Parathyroid adenoma (tissue), 2 donors: ENCODE results near the gene CCDC102A.
A peak's percentile ranks its signal among the peaks of the same experiment; 100 is the strongest.

Experiments
- H2AFZ ChIP-seq: fragments of 300-600 bp; sonication (generic); one replicate; pipeline ENCODE4 v1.7.0; 2017; ENCODE audit warnings: antibody characterized with exemption, mild to moderate bottlenecking
- H3K27ac ChIP-seq: fragments of 300-600 bp; sonication (generic); one replicate; pipeline ENCODE4 v1.7.0; 2017
- H3K27me3 ChIP-seq: fragments of 300-600 bp; sonication (generic); one replicate; pipeline ENCODE4 v1.7.0; 2017; ENCODE audit warnings: low read length; ENCODE audit not compliant: control insufficient read depth, insufficient read depth
- H3K36me3 ChIP-seq: fragments of 300-600 bp; sonication (generic); one replicate; pipeline ENCODE4 v1.7.0; 2017; ENCODE audit warnings: low read length; ENCODE audit not compliant: control insufficient read depth, insufficient read depth
- H3K4me1 ChIP-seq: fragments of 300-600 bp; sonication (generic); one replicate; pipeline ENCODE4 v1.7.0; 2017; ENCODE audit warnings: control low read depth
- H3K4me2 ChIP-seq: fragments of 300-600 bp; sonication (generic); one replicate; pipeline ENCODE4 v1.7.0; 2017; ENCODE audit warnings: low read length
- H3K4me3 ChIP-seq: fragments of 300-600 bp; sonication (generic); one replicate; pipeline ENCODE4 v1.7.0; 2017; ENCODE audit warnings: low read depth, low read length
- H3K79me2 ChIP-seq: fragments of 300-600 bp; sonication (generic); one replicate; pipeline ENCODE4 v1.7.0; 2017; ENCODE audit warnings: control low read depth
- H3K9ac ChIP-seq: fragments of 300-600 bp; sonication (generic); one replicate; pipeline ENCODE4 v1.7.0; 2017; ENCODE audit warnings: mild to moderate bottlenecking
- H3K9me3 ChIP-seq: fragments of 300-600 bp; sonication (generic); one replicate; pipeline ENCODE4 v1.7.0; 2017; ENCODE audit warnings: low read length; ENCODE audit not compliant: control insufficient read depth
- TF ChIP-seq, protein P1 (sequence below): fragments of 300-600 bp; sonication (generic); IDR thresholded peaks from one replicate; pipeline ENCODE4 v1.7.0; 2017; ENCODE audit warnings: antibody characterized with exemption, mild to moderate bottlenecking
- donor health status: primary hyperparathyroidism.

The CCDC102A gene

DNA sequence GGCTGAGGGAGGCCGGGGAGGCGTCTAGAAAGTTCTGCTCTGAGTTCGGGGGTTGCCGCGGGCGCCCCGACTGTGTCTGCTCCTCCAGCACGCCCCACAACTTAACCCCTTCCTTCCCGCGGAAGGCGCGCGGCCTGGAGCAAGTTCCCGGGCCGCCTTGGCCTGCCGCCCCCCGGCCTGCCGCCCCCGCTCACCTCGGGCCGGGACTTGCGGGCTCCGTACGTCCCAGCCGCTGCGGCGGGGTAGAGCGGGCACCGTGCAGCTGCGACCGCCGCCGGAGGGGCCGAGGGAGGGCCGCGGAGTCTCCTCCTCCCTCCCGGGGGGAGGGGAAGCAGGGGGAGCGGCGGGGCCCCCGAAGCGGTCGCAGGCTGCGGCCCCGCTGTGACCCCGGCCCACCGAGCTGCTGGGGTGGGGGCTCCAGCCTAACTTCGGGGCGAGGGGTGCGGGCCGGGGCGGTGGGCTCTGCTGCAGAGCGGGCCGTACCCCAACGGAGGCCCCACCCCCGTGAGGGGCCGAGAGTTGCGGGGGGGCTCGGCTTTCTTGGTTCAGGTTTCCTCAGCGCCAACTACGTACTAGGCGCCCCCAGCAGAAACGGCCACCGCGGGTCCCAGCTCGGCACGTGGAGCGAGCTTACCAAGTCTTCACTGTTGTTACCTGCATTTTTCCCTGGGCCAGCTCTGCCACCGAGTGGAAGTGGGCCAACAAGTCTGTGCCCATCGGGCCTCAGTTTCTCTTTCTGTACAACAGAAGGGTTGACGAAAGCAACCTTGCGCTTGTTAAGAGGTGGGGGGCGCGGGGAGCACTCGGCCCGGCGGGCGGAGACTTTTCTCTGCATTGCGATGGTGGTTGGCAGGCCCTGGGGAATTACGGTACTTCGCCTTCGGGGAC, at the start of gene CCDC102A:
TSS of gene CCDC102A (minus strand) at position 266 of the 888 bp plus-strand sequence. CDS start 7,394 bp downstream, outside the sequence.
- TF ChIP-seq, protein P1, sequence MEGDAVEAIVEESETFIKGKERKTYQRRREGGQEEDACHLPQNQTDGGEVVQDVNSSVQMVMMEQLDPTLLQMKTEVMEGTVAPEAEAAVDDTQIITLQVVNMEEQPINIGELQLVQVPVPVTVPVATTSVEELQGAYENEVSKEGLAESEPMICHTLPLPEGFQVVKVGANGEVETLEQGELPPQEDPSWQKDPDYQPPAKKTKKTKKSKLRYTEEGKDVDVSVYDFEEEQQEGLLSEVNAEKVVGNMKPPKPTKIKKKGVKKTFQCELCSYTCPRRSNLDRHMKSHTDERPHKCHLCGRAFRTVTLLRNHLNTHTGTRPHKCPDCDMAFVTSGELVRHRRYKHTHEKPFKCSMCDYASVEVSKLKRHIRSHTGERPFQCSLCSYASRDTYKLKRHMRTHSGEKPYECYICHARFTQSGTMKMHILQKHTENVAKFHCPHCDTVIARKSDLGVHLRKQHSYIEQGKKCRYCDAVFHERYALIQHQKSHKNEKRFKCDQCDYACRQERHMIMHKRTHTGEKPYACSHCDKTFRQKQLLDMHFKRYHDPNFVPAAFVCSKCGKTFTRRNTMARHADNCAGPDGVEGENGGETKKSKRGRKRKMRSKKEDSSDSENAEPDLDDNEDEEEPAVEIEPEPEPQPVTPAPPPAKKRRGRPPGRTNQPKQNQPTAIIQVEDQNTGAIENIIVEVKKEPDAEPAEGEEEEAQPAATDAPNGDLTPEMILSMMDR = no peak
- Histone ChIP-seq H3K4me2 (peak within 1 kb of the TSS; percentile 89), H3K9ac (peak within 1 kb of the TSS; percentile 80), H3K27ac (peak within 1 kb of the TSS; percentile 69), H2AFZ (peak within 1 kb of the TSS; percentile 100), H3K27me3 (no peaks in the 10 kb centered on the region), H3K4me3 (peak within 1 kb of the TSS; percentile 92), H3K79me2 (no peaks in the 10 kb centered on the region), H3K36me3 (no peaks in the 10 kb centered on the region), H3K4me1 (peaks cover 26% of the 10 kb centered on the region), H3K9me3 (no peaks in the 10 kb centered on the region)

DNA sequence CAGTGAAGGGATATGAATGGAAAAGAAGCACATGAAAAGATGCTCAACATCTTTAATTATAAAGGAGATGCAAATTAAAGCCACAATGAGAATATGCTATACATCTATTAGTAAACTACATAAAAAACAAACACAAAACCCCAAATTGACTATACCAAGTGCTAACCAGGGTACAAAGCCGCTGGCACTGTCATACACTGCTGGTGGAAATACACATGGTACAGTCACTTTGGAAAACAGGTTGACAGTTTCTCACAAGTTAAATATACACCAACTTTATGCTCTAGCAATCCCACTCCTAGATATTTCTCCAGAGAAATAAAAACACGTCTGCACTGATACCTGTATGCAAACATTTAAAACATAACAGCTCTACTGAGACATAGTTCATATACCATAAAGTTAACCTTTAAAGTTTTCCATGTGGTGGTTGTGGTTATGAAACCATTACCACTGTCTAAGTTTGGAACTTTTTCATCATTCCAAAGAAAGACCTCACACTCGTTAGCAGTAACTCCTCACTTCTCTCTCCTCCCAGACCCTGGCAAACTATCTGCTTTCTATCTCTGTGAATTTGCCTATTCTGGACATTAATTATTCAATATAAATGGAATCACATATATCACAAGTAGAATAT, 48.8 kb upstream of the CCDC102A start:
- Histone ChIP-seq H2AFZ (no peak overlapping the region), H3K9ac (no peak overlapping the region), H3K4me1 (no peaks in the 10 kb centered on the region), H3K79me2 (no peaks in the 10 kb centered on the region), H3K4me3 (no peak overlapping the region), H3K27ac (no peak overlapping the region), H3K9me3 (no peaks in the 10 kb centered on the region), H3K4me2 (no peak overlapping the region), H3K27me3 (no peaks in the 10 kb centered on the region), H3K36me3 (no peaks in the 10 kb centered on the region)
- TF ChIP-seq, protein P1 = no peak

DNA sequence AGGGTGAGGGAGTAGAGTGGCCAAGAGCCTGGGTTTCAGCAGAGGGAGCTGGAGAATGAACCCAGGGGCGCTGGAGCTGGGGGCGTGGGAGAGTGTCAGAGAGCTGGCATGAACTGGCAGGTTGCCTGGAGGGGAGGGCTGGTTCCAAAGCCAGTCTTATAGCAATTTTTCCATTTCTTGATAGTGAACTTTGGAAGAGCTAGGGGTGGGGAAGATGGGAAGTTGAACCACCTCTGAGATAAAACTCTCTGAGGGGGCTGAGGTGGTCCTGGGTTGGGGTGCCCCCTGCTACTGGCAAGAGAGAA, 42.9 kb upstream of the CCDC102A start:
- Histone ChIP-seq H3K4me1 (no peaks in the 10 kb centered on the region), H3K9ac (no peak overlapping the region), H3K27me3 (no peaks in the 10 kb centered on the region), H3K36me3 (no peaks in the 10 kb centered on the region), H3K9me3 (no peaks in the 10 kb centered on the region), H3K4me3 (no peak overlapping the region), H2AFZ (no peak overlapping the region), H3K27ac (no peak overlapping the region), H3K4me2 (no peak overlapping the region), H3K79me2 (no peaks in the 10 kb centered on the region)
- TF ChIP-seq, protein P1 = no peak

DNA sequence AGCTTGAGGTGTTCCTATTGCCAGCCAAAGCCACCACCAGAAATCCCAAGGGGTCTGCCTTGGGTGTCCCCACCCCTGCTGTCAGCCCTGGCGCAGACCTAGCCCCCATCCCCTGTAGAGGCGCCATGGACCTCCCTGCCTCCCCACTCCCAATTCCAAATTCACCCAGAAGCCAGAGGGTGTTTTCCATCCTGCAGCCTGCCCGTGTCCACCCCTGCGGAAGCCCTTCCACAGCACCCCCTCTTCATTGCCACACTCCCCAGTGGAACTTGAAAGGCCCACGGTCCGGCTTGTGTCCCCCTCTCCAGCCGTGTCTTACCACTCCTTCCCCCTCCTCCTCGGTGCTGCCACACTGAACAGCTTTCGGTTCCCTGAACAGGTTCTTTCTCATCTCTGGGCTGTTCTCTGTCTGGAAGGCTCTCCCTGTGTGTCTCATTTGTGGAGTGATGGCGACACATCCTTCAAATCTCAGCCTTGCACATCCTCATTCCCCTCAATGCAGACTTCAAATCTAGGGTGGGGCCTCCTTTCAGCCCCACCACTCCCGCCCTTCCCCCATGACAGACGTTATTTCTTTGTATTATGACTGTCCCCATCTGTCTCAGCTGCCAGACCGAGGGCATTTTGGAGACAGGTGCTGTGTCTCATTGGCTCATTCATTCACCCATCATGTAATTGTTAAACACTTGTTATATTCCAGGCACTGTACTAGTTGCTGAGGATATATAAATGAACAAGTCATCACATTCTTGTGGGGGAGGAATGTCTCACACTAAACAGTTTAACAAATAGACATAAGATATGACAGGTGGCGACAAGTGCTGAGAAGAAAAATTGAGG, 42.4 kb upstream of the CCDC102A start:
- H2AFZ ChIP-seq = no peak overlapping the region
- no peaks in the 10 kb centered on the region for H3K27me3 ChIP-seq
- H3K4me2 ChIP-seq = no peak overlapping the region
- H3K79me2 ChIP-seq = no peaks in the 10 kb centered on the region
- no peaks in the 10 kb centered on the region for H3K4me1 ChIP-seq
- no peaks in the 10 kb centered on the region for H3K9me3 ChIP-seq
- no peak overlapping the region for H3K27ac ChIP-seq
- no peaks in the 10 kb centered on the region for H3K36me3 ChIP-seq
- no peak overlapping the region for H3K9ac ChIP-seq
- H3K4me3 ChIP-seq = no peak overlapping the region
- TF ChIP-seq, protein P1 = no peak
